ENCODE results near the gene PARD3. TPM values are rescaled to one million over a fixed set of nuclear protein-coding genes. Genes with fewer than 3 reads are reported as not detected.

Gene PARD3
- total RNA-seq, 1 experiment from 2014 or later, result 154 TPM

DNA sequence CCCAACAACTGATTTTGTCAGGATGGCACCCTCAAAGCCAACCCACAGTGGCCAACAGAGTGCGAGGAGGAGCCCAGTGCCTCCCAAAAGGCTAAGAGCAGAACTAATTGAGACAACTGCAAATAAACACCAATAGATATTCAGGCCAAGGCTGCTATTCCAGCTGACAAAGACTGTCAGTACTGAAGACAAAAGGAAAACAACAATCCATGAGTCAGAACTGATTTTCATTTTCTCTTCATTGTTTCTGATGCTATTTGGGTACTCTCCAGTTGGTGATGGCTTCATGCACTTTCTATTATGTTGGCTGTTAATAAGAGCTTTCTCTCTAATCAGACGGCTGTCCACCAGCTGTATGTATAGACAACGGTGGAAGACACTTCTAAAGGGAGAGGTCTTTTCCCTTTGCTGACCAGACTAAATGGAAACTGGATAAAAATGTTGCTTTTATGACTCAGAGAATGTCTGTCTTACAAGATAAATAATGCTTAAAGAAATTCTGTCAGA is 515.9 kb downstream of the PARD3 start:
- Histone ChIP-seq H3F3A (ENCODE audit: low read length, unreplicated experiment) (no peaks in the 10 kb centered on the region), H3K4me3 (ENCODE audit: low read length) (no peak overlapping the region), H3K27ac (ENCODE audit: low read length) (no peak overlapping the region), H3K9me3 (ENCODE audit: low read length) (no peaks in the 10 kb centered on the region), H3K36me3 (ENCODE audit: low read depth, low read length) (no peaks in the 10 kb centered on the region), H3K4me1 (ENCODE audit: insufficient read depth, low read length) (peaks cover 31% of the 10 kb centered on the region), H3K27me3 (ENCODE audit: low read length) (no peaks in the 10 kb centered on the region), H3K9me2 (replicated peaks; ENCODE audit: low read length) (no peaks in the 10 kb centered on the region), H3K9ac (ENCODE audit: low read length) (no peak overlapping the region), H2AFZ (ENCODE audit: low read length) (no peak overlapping the region), H3K4me2 (ENCODE audit: low read length) (no peak overlapping the region), H4K20me1 (ENCODE audit: low read length) (no peaks in the 10 kb centered on the region), H3K79me2 (ENCODE audit: low read length) (no peaks in the 10 kb centered on the region)
- TF ChIP-seq EZH2phosphoT487 (IDR thresholded peaks at IDR 0.05; ENCODE audit: borderline replicate concordance, low read length) (no peak), EZH2 (IDR thresholded peaks at IDR 0.05; ENCODE audit: low read length, unreplicated experiment) (no peak)
- TF ChIP-seq, protein P1, sequence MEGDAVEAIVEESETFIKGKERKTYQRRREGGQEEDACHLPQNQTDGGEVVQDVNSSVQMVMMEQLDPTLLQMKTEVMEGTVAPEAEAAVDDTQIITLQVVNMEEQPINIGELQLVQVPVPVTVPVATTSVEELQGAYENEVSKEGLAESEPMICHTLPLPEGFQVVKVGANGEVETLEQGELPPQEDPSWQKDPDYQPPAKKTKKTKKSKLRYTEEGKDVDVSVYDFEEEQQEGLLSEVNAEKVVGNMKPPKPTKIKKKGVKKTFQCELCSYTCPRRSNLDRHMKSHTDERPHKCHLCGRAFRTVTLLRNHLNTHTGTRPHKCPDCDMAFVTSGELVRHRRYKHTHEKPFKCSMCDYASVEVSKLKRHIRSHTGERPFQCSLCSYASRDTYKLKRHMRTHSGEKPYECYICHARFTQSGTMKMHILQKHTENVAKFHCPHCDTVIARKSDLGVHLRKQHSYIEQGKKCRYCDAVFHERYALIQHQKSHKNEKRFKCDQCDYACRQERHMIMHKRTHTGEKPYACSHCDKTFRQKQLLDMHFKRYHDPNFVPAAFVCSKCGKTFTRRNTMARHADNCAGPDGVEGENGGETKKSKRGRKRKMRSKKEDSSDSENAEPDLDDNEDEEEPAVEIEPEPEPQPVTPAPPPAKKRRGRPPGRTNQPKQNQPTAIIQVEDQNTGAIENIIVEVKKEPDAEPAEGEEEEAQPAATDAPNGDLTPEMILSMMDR (conservative IDR thresholded peaks at IDR 0.05; ENCODE audit: low read depth, low read length), result no peak
- no TSS peak for BruUV-seq (replicated peaks)
- ATAC-seq, result peak; percentile 58
- intact Hi-C loops (cut with micrococcal nuclease), result no loop called here
- CTCF ChIA-PET, result no interaction called here
- POLR2A ChIA-PET (ENCODE audit: unreplicated experiment), result no interaction called here
- DNase-seq, result peak; percentile 52

DNA sequence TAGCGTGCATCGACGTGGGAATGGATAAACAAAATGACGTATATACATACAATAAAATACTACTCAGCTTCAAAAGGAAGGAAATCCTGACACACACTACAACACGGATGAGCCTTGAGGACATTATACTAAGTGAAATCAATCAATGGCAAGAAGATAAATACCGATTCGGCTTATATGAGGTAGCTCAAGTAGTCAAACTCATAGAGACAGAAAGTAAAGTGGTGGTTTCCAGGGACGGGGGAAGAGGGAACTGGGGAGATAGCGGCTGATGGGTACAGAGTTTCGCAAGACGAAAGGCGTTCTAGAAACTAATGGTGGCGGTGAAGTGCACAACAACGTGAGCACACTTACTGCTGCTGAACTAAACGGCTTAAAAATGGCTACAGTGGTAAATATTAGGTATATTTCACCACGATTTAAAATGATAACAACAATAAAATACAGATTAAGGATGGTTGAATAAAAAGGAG is 516.7 kb downstream of the PARD3 start:
- TF ChIP-seq EZH2phosphoT487 (IDR thresholded peaks at IDR 0.05; ENCODE audit: borderline replicate concordance, low read length) (no peak), EZH2 (IDR thresholded peaks at IDR 0.05; ENCODE audit: low read length, unreplicated experiment) (no peak)
- TF ChIP-seq, protein P1 (conservative IDR thresholded peaks at IDR 0.05; ENCODE audit: low read depth, low read length), result no peak
- intact Hi-C loops (cut with micrococcal nuclease), result no loop called here
- POLR2A ChIA-PET (ENCODE audit: unreplicated experiment), result interaction anchor here (0.5 to 0.6 kb wide), 2 partner anchors 28 to 331 kb away, joined by 3 to 6 read pairs; no protein-coding TSS in a partner anchor
- H3K9ac ChIP-seq (ENCODE audit: low read length), result no peak overlapping the region
- no peaks in the 10 kb centered on the region for H3K9me3 ChIP-seq (ENCODE audit: low read length)
- H4K20me1 ChIP-seq (ENCODE audit: low read length), result no peaks in the 10 kb centered on the region
- H3K4me2 ChIP-seq (ENCODE audit: low read length), result no peak overlapping the region
- BruUV-seq (replicated peaks), result no TSS peak
- no peaks in the 10 kb centered on the region for H3K9me2 ChIP-seq (replicated peaks; ENCODE audit: low read length)
- DNase-seq (no peak), ATAC-seq (no peak)
- no peaks in the 10 kb centered on the region for H3K79me2 ChIP-seq (ENCODE audit: low read length)
- CTCF ChIA-PET, result interaction anchor here (0.7 kb wide), 1 partner anchor 230 kb away, joined by 3 read pairs; no protein-coding TSS in a partner anchor
- no peak overlapping the region for H3K27ac ChIP-seq (ENCODE audit: low read length)
- no peak overlapping the region for H2AFZ ChIP-seq (ENCODE audit: low read length)
- H3K4me1 ChIP-seq (ENCODE audit: insufficient read depth, low read length), result peaks cover 31% of the 10 kb centered on the region
- no peaks in the 10 kb centered on the region for H3K36me3 ChIP-seq (ENCODE audit: low read depth, low read length)
- no peaks in the 10 kb centered on the region for H3F3A ChIP-seq (ENCODE audit: low read length, unreplicated experiment)
- H3K27me3 ChIP-seq (ENCODE audit: low read length), result no peaks in the 10 kb centered on the region
- no peak overlapping the region for H3K4me3 ChIP-seq (ENCODE audit: low read length)
